ENCODE results near the gene BMP4.

BMP4 gene

DNA sequence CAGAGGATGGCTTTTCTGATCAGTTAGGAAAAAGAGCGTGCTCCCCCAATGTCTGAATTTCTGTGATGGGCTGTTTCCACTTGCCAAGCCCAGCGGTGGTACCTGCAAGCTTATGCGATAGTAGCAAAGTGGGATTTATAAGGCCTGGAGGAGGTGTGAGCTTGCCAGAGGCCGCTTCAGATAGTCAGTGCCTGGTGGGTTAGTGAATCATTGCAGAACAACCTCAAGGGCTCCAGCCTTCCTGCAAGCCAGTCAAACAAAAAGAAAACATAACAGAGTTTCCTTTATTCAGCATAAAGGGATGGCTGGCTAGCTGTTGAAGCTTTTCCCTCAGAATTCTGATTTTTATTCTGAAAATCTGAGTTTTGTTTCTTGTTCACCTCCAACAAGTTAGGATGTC is 7.6 kb upstream of the BMP4 start:
- DNase-seq (ENCODE audit: low read depth in 2 of 2) = no peak

DNA sequence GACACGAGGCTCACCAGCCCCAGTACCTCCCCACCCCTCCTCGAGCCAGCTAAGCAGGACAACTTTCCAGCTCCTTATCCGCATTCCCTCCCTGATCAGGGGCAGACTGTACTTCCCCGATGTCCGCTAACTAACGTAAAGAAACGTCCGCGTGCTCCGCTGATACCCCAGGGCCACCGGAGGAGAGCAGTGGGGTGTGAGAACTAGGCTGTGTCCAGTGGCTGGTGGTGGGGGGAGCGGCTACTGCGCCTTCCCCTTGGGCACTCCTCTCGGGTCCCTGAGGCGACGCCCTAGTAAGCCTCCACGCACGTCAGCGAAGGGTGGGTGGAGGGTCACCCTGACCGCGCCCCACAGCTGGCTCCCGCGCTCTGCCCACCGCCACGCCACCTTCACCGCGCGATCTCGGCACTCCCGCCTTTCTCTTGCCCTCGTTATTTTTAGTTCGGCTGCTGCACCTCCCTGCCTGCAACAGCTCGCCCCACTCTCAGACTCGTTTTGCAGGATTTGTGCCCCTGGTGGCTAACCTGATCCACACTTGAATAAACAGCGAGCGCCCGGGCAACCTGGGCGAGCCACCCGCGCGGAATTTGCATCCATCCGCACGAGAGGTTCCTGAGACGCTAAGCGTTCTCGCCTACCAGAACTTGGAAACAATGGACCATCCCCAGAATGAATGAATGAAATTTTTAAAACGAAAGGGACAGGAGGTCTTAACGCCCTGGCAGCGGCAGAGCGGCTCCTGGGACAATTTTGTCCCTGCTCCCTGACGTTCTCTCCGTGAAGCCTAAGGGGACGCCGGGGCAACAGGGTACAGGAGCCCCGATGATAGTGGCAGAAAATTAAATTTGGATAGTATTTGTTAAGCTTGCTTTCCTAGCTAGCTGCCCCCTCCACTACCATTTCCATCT is 6.9 kb upstream of the BMP4 start:
- DNase-seq (ENCODE audit: low read depth in 2 of 2) = no peak

DNA sequence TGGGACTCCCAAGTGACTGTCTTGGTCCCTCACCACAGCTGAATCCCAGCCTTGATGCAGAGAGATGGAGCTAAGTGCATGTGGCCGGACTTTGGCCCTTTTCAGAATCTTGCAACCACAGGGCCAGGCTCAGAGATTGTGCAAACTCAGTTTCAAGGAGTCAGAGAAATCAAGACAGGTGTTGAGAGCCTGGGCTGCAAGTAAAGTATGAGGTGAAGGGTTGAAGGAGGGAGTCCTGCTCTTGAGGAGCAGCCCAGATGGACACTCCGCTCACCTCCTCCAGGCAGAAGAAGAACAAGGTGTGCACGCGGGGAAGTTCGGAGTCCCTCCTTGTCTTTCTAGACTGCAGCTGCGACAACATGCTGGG is 6.3 kb upstream of the BMP4 start:
- no peak for DNase-seq (ENCODE audit: low read depth in 2 of 2)

DNA sequence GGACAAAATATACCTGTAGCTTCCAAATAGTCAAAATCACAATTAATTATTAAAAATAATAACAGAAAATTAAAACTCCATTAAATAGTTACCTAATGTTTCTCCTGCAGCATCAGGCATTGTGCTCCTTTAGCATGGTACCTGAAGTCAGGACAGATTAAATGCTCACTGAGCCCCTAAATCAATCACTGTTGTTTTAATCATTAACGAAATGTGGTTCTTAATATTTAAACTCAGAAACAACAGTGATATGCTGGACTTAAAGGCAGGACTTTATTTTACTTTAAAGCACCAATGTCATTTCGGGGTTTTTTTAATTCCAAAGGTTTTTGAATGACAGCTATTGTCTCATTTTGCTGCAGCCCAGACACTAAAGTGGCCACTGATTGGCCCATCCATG is 2.0 kb upstream of the BMP4 start:
- DNase-seq (ENCODE audit: low read depth in 2 of 2) = no peak

DNA sequence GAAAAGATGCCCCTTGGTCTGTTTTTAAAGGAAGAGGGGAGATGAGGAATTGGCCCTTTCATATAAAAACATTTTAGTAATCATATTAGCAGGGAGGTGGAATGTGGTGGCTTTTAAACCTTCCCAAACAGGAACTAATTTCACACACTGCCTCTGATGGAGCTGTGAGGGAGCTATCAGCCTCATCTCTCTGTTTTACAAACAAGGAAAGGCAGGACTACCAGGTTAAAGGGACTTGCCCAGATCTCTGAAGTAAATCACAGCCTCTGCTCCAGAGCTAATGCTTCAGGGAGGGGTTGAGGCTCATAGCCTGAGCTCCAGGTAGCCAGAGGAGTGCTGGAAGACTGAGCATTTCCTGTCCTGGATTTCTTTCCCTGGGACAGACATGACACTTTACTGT is 1.1 kb upstream of the BMP4 start:
- DNase-seq (ENCODE audit: low read depth in 2 of 2) = no peak

DNA sequence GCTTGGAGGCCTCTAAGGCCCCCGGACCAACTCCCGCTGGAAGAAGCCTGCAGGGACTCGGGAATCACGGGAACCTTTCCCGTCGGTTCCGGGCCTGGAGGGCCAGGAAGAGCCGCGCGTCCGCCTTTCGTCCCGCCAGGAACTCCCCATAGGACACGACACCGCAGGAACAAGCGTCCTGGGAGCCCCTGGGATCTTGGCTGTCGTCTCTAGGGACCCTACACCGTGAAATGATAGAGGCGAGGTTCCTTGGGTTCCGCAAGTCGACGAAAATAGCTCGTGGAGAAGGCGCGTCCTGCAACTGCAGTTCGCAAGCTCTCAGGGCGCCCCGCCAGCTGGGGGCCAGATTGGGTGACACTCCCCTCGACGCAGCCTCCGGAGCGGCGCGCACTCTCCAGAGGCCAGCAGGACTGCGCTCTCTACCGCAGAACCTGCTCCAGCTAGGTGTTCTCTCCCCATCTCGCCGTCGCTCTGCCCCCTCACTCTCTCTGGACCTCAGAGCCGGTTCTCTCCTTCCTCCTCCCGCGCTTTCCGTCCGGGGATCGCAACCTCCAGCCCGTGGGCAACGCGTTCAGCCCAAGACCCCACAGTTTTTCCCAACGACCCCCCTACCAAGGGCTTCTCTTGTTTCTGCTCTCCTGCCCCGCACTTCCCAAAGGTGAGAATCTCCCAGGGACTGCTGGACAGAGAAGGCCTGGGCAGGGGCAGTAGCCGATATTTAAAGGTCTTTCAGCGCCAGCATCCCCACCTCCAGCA is 776 bp downstream of the BMP4 start:
- no peak for DNase-seq (ENCODE audit: low read depth in 2 of 2)

DNA sequence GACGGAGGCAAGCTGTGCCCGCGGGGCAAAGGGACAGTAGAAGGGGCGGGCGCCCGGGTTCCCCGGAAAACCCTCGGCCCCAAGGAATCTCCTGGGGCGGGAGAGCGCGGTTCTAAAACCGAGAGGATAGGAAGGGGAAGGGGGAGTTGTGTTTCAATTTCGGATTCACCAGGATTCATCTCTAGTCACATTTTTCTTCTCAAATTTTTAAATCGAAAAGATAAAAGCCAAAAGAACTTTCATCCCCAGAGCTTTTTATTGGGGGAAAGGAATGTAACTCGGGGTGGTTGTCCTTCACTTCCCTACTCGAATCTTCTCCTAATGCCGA is 1.4 kb downstream of the BMP4 start:
- DNase-seq (ENCODE audit: low read depth in 2 of 2) = no peak

DNA sequence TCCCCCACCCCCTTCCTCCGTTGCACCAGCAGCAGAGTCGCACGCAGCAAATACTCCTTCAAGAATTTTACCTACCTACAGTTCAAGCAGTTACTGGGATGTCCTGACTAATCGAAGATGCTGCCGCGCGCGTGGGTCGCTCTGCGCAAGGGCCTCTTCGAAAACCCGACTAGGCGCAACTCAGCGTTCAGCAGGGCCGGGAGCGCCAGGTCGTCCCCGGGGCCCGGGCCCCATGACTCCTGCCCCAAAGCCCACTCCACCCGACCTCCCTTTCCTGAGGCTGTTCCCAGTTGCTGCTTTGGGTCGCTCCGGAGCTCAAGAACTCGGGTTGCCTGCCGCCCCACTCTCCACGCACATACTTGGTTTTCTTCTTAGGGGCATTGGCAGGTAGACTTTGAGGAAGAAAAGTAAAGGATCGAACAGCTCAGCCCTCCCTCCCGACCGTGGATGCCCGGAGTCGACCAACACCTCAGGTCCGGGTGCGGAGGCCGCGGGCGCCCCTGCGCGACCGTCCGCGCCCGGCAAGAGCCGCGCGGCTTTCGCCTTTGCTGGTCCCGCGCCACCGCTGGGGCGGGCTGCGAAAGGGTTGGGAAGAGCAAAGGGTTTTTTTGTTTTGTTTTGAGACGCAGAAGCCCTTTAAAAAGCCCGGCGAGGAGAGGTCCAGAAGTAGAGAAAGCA is 1.9 kb downstream of the BMP4 start:
- DNase-seq (ENCODE audit: low read depth in 2 of 2) = no peak

DNA sequence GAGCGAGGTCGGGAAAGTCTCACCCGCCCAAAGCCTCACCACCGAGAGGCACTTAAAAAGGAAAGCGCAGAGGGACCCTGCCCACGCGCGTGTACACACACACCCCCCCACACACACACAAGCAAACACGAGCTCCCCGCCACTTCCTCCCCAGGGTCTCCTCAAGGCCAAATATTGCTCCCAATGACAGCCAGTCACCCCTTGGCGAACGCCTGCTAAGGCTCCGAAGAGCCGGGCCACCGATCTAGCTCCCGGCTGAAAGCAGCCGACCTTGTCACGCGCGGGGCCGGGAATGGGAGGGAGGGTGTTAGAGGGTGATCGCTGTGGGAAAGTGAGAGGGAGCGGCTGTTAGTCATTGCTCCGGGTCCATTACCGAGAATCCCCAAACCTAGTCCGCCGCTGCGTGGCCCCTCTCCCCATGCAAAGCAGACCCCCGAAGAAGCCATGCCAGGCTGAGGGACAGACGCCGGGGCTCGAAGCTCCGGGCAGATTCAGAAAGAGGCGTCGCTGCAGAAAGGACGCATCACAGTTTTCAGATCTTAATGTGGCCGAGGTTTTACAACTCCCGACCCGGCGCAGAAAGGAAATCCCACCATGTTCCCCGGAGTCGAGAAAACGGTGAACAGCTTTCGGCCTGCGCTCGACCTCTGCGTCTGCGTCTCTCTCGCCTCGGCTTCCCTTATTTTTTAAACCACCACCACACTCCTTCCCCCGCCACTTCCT is 2.6 kb downstream of the BMP4 start:
- no peak for DNase-seq (ENCODE audit: low read depth in 2 of 2)

DNA sequence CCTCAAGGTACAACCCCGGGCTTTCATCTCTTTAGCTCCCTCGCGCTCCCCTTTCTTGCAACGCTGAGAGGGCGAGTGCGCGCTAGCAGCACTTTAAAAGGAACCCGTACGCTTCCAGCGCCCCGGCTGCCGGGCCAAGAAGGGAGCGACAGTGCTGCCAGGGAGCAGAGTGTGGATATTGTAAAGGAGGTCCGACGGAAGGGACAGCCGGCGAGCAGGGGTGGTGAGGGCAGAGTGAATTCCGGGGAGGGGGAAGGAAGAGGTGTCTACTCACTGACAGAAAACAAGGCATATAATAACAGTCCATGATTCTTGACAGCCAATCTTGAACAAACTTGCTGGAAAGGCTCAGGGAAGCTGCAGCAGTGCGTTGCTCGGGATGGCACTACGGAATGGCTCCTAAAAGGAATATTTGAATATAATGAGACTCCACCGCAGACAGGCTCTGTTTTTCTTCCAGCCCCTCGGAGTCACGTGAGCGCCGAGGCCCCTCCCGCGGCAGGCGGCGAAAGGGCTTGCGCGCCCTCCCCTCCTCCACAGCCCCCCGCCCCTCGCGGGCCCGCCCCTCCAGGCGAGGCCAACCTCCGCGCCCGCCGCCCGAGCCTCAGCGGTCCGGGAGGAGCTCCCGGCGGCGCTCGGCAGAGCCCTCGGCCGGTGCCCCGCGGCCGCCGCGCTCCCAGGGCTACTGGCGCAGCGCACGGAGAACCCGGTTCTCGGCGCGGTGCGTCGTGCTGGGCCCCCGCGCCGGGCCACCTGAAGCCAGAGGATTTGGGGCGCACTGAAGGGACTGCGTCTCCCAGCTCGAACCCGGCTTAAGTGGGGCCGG is 3.4 kb downstream of the BMP4 start:
- DNase-seq (ENCODE audit: low read depth in 2 of 2) = no peak

DNA sequence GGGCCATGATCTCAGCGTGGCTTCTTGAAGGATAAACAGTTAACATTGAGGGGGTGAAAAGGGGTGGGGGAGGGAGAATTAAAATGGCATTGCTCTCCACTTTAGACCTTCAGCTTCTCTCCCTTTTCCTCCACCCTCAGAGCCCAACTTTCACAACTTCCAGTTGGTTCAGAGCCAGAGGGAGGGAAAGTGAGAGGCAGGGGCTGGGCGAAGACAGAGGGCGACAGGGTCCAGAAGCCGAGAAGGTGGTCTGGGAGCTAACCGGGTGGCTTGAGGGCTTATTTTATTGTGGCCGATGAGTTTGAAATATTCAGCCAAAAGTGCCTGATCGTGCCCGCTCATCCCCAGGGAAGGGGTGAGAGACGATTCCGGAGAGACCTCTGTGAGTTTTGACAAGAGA is 4.1 kb downstream of the BMP4 start:
- no peak for DNase-seq (ENCODE audit: low read depth in 2 of 2)

DNA sequence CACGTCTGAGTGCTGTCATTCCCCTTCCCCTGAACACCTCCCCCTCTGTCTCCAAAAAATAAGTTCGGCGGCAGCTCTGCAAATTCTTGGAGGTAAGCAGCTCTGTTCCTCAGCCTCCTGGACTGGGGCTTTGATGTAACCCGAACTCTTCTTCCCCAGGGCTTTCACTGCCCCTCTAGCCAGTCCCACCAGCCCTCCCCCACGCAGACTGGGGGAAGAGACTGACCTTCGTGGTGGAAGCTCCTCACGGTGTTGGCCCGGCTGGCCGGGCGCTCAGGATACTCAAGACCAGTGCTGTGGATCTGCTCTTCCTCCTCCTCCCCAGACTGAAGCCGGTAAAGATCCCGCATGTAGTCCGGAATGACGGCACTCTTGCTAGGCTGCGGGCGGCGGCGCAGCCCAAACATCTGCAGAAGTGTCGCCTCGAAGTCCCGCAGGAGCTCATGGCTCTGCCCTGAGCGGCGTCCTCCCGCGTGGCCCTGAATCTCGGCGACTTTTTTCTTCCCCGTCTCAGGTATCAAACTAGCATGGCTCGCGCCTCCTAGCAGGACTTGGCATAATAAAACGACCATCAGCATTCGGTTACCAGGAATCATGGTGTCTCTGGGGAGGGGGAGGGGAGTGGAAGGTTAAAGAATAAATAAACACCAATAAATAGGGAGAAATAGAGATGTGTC is 4.9 kb downstream of the BMP4 start:
- no peak for DNase-seq (ENCODE audit: low read depth in 2 of 2)

DNA sequence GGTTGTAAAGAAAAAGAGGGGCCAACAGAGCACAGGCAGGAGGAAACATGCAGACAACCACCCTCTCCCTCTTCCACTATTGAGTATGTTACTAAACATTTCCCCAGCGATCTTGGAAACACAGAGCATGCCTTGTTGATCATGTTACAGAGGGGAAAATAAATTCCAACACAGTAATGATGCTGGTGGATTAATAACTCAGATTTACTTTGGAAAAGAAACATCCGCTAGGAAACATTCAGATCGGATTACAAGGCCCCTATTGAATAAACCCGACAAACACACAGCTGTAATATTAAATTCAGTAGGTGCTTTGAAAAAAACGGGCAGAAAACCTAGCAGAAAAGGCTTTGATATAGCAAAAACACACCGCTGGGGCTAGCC is 5.4 kb downstream of the BMP4 start:
- DNase-seq (ENCODE audit: low read depth in 2 of 2) = no peak

DNA sequence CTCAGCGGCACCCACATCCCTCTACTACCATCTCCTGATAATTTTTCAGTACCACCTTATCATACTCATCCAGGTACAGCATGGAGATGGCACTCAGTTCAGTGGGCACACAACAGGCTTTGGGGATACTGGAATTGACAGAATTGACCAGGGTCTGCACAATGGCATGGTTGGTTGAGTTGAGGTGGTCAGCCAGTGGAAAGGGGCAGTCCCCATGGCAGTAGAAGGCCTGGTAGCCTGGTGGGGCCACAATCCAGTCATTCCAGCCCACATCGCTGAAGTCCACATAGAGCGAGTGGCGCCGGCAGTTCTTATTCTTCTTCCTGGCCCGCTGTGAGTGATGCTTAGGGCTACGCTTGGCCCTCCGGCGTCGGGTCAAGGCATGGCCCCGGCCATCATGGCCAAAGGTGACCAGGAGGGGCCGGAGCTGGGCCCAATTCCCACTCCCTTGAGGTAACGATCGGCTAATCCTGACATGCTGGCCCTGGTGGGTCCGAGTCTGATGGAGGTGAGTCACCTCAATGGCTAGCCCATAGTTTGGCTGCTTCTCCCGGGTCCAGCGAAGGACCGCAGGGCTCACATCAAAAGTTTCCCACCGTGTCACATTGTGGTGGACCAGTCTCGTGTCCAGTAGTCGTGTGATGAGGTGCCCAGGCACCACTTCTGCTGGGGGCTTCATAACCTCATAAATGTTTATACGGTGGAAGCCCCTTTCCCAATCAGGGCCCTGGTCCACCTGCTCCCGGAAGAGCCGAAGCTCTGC is 6.4 kb downstream of the BMP4 start:
- DNase-seq (ENCODE audit: low read depth in 2 of 2) = no peak

DNA sequence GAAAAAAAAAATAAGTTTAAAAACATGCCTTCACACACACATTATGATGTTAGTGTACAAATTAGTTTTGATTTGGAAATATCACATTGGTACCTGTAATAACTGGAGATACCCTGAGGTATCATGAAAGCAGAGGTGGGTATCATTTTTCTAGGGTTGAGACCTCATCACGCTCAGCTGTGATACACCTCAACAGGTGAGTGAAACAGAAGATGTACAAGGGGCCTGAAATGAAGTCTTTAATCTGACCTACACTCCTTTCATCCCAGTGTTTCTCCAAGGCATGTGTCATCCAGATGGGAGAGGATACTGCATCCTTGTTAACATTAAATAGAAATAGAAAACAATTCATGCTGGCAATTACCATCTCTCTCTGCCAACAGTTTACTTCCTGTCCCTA is 7.4 kb downstream of the BMP4 start:
- DNase-seq (ENCODE audit: low read depth in 2 of 2) = no peak

DNA sequence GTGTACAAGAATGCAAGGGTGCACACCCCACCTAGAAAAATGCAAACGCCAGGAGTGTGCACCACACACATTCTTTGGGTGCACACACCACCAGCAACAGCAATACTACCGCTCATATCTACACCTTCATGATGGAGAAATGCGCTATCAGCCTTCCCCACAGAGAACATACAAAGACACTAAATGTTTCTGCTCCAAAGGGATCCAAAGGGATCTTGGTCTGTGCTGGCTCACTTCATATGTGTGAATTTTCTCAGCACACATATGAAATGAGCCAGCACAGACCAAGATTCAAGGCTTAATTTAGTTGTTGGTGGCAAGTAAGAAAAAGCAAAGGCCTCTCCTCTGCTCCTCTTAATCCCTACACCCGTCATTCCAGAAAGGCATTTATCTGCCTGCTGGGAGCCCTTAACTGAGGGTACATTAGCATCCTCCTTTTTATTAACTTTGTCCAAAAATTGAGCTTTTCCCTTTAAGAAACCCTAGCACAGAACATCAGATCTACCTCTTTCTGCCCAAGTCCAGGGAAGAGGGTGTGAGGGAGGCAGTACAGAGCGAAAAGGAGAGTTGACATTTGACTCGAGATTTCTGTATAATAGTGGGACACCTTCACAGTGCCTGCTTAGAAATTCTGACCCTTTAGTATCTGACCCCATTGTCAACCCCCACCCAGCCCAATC is 8.3 kb downstream of the BMP4 start:
- DNase-seq (ENCODE audit: low read depth in 2 of 2) = no peak

DNA sequence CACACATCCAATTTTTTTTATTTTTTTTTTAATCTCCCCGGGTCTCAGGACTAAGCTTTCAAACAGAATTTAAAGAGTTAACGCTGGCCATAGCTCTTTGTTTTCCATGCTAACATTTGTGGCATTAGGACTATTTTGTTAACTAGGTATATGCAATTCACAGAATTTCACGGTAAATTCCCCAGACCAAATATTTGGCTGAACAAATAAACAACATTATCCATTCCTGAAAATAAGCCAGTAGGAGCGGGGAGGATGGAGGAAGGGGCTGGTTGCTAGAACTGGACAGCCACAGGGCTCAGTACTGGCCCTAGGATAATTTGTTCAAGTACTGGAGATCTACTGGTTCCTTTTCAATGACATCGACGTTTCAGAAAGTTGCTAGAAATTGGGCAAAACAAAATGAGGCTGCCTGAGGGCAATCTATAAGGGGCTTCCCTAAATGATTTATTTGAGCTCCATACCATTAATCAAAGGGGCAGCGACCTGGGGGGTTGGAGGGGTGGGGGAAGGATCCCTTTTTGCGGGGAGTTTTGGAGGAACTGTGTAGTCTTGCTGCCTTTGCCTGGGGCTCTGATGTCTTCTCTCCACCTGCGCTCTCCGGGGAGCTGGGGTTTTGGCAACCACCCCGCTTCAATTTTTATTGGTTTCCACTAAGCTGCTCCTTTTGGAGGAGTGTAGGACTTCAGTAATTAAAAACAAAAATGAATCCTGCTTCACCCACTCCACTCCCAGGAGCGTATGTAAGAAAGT is 9.0 kb downstream of the BMP4 start:
- DNase-seq (ENCODE audit: low read depth in 2 of 2) = no peak

DNA sequence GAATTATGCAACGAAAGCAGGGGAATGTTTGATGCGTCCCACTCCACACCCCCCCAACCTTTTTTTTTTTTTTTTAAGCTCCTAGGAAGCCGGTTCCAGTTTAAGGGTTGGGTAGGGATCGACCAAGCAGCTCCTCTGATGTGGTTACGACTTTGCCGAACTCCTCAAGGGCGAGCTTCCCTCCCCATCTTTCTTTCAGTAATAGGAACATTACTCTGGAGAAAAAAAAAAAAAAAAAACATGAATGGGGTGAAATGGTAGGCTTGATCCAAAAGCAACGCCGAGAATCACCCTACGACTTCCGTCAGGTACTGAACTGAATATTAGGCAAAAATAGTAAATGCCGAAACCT is 9.6 kb downstream of the BMP4 start:
- no peak for DNase-seq (ENCODE audit: low read depth in 2 of 2)
